Fibroblast of lung (primary cell): ENCODE data around the gene DUSP5.

Source experiments
- EZH2 ChIP-seq: IDR thresholded peaks from 2 replicates; pipeline ENCODE4 v1.5.1; 2012; ENCODE audit warnings: low read length, control low read depth, mild to moderate bottlenecking; ENCODE audit errors: missing control alignments
- TF ChIP-seq, protein P1 (sequence below), 2 donors: IDR thresholded peaks in 1 of 2; conservative IDR thresholded peaks in 1 of 2; 1 replicate in 1 of 2; 2 replicates in 1 of 2; pipeline ENCODE4 v1.5.1; 2011 to 2012; ENCODE audit warnings: low read length in 2 of 2, control low read depth in 1 of 2, inconsistent platforms in 1 of 2, low read depth in 1 of 2, mild to moderate bottlenecking in 1 of 2

DNA sequence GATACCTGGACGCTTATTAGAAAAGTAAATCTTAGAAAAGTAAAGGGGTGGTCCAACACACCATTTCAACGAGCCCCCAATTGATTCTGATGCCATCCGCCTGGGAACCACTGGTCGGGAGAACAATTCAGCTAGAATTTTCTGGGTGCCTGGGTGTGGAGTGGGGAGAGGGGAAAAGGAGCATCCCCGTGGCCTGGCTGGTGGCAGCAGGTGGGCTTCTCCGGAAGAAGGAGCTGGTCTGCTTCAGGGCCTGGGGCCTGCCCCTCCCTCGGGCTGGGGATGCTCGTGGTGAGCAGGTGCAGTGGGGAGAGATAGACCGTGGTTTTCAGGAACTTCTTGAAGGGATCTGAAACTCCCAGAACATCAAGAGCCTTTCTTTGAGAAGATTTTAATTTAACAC is 39.9 kb upstream of the DUSP5 start:
- TF ChIP-seq, protein P1, sequence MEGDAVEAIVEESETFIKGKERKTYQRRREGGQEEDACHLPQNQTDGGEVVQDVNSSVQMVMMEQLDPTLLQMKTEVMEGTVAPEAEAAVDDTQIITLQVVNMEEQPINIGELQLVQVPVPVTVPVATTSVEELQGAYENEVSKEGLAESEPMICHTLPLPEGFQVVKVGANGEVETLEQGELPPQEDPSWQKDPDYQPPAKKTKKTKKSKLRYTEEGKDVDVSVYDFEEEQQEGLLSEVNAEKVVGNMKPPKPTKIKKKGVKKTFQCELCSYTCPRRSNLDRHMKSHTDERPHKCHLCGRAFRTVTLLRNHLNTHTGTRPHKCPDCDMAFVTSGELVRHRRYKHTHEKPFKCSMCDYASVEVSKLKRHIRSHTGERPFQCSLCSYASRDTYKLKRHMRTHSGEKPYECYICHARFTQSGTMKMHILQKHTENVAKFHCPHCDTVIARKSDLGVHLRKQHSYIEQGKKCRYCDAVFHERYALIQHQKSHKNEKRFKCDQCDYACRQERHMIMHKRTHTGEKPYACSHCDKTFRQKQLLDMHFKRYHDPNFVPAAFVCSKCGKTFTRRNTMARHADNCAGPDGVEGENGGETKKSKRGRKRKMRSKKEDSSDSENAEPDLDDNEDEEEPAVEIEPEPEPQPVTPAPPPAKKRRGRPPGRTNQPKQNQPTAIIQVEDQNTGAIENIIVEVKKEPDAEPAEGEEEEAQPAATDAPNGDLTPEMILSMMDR (conservative IDR thresholded peaks at IDR 0.05 in 1 of 2, IDR thresholded peaks at IDR 0.05 in 1 of 2; ENCODE audit: low read depth in 1 of 2, low read length in 2 of 2) = no peak
- no peak for TF ChIP-seq EZH2
